Stimulated activated naive CD8-positive, alpha-beta T cell treated with anti-CD3 and anti-CD28 coated beads, Interleukin-15, Interleukin-2, amounts not matched to agents 100 ng/mL and 50 ng/mL, for 24 hours (primary cell): ENCODE measurements around the gene GFAP.

Source experiments
- H3K27ac Mint-ChIP-seq: one replicate; pipeline ENCODE4 v1.8.0; 2021; ENCODE audit warnings: mild to moderate bottlenecking, mixed read lengths
- H3K27me3 Mint-ChIP-seq: one replicate; pipeline ENCODE4 v1.8.0; 2021; ENCODE audit warnings: mixed read lengths
- H3K36me3 Mint-ChIP-seq: one replicate; pipeline ENCODE4 v1.8.0; 2021; ENCODE audit warnings: low read depth, mixed read lengths
- H3K4me1 Mint-ChIP-seq: one replicate; pipeline ENCODE4 v1.8.0; 2021; ENCODE audit warnings: low read depth, mixed read lengths
- H3K4me3 Mint-ChIP-seq: one replicate; pipeline ENCODE4 v1.8.0; 2021; ENCODE audit warnings: mild to moderate bottlenecking, mixed read lengths
- H3K9me3 Mint-ChIP-seq: one replicate; pipeline ENCODE4 v1.8.0; 2021; ENCODE audit warnings: mixed read lengths

Gene GFAP

DNA sequence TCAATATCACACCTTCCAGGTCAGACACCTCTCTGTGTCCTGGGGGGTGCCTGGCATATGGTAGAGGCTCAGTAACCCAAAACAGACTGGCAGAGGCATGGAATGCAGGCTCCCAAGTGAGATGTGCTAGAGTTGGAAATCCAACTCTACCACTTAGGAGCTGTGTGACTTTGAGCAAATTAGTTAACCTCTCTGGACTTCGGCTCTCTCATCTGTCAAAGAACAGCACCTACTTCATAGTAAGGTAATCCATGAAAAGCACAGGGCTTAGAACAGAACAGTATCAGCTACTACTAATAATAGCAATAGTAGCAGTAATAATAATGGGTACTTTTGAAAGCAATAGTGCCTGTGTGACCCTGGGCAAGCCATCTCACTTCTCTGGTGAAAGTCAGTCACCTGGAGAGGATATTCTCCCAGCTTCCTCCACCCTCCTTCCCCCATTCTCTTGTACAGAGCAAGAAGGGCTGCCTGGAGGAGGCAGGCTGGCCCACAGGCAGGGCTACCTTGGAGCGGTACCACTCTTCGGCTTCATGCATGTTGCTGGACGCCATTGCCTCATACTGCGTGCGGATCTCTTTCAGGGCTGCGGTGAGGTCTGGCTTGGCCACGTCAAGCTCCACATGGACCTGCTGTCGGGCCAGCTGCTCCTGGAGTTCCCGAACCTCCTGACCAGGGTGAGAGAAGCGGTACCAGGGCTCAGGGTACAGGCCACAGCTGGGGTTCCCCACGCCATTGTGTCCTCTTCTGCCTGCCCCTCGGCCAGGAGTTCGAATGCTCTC lies 2.3 kb downstream of the GFAP start:
- no peak overlapping the region for H3K27ac Mint-ChIP-seq
- H3K4me1 Mint-ChIP-seq: no peaks in the 10 kb centered on the region
- H3K4me3 Mint-ChIP-seq: no peak overlapping the region
- peaks cover 37% of the 10 kb centered on the region for H3K27me3 Mint-ChIP-seq
- no peaks in the 10 kb centered on the region for H3K36me3 Mint-ChIP-seq
- H3K9me3 Mint-ChIP-seq: no peaks in the 10 kb centered on the region

DNA sequence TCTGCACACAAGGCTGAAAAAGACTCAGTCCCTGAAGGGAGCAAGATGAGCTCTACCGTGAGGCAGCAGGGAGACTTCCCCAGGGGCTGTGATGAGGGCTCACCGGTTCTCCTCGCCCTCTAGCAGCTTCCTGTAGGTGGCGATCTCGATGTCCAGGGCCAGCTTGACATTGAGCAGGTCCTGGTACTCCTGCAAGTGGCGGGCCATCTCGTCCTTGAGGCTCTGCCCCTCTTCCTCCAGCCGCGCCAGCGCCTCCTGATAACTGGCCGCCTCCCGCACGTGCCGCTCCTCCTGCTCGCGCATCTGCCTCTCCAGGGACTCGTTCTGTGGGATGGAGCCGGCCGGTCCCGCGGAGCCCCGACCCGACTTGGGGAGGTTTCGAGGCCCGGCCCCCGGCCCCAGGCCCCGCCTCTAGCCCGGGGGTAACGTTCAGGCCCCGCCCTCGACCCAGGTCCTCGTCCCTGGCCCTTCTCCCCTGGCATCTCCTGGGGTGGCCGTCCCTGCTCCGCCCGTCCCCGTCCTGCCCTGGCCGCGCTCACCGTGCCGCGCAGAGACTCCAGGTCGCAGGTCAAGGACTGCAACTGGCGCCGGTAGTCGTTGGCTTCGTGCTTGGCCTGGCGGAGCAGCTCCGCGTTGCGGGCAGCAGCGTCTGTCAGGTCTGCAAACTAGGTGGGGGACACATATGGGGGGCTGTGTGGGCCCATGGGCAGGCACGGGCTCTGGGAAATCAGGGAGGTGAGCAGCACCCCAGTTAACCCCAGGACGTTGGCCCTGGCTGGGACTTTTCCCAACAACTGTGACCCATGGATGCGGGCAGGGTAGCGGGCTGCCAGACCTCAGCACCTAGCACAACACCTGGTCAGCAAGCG lies 3.9 kb downstream of the GFAP start:
- no peaks in the 10 kb centered on the region for H3K9me3 Mint-ChIP-seq
- no peak overlapping the region for H3K27ac Mint-ChIP-seq
- H3K27me3 Mint-ChIP-seq: peaks cover 37% of the 10 kb centered on the region
- H3K36me3 Mint-ChIP-seq: no peaks in the 10 kb centered on the region
- H3K4me3 Mint-ChIP-seq: no peak overlapping the region
- H3K4me1 Mint-ChIP-seq: no peaks in the 10 kb centered on the region

DNA sequence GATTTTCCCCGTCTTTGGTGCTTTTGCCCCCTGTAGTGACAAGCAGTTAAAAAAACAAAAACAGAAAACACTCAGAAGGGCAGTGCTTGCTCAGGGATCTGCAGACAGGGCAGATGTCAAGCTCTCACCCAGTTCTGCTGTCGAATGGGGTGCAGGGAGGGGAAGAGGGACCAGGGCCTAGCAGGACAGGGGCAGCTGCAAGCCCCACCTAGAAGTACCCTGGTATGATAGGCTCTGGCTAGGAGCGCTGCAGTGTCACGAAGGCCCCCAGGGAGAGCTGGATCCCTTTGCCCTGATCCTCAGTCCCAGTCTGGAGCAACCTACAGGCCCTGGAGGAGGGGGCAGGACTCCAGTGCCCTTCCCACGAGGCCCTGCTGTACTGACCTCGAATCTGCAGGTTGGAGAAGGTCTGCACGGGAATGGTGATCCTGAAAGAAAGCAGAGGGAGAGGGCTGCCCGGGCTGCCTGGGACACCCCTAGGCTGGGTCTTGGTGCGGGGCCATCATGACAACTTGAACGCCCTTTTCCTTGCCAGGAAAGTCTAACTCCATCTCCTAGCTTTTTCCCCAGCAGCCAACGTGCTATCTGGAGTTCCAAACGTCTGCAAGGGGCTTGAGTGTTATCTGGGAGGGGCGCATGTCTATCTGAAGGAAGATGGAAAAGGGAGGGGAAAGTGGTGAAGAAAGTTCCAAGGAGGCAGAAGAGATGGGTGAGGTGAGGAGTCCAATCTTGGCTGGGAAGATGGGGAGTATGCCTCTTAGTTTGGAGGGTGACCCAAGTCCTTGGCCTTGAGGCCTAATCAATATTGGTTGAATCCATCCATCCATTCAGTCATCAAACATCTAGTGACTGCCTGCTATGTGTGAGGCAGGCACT lies 4.8 kb downstream of the GFAP start:
- H3K4me1 Mint-ChIP-seq: no peaks in the 10 kb centered on the region
- H3K4me3 Mint-ChIP-seq: no peak overlapping the region
- peaks cover 37% of the 10 kb centered on the region for H3K27me3 Mint-ChIP-seq
- H3K9me3 Mint-ChIP-seq: no peaks in the 10 kb centered on the region
- H3K27ac Mint-ChIP-seq: no peak overlapping the region
- H3K36me3 Mint-ChIP-seq: no peaks in the 10 kb centered on the region

DNA sequence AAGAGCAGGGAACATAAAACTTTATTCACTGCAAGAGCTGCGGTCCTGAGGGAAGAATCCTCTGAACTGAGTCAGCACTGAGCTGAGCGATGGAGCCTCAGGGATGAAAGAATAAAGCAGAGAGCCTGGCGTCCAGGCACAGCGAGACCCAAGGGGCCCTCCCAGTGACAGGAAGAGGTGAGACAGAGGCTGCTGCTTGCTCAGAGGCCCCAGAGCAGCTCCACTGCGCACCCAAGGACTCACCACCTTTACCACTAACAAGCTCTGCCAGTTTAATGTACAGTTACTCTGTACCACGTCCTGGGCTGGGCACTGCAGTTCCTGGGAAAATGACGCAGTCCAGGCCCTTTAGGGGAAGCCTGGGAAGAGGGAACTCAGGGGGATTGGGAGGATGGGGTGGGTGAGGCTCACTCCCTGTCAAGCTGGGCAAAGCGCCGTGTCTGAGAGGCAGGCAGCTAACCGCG lies 5.6 kb downstream of the GFAP start:
- no peak overlapping the region for H3K27ac Mint-ChIP-seq
- H3K4me1 Mint-ChIP-seq: no peaks in the 10 kb centered on the region
- no peak overlapping the region for H3K4me3 Mint-ChIP-seq
- no peaks in the 10 kb centered on the region for H3K36me3 Mint-ChIP-seq
- peaks cover 34% of the 10 kb centered on the region for H3K27me3 Mint-ChIP-seq
- no peaks in the 10 kb centered on the region for H3K9me3 Mint-ChIP-seq

DNA sequence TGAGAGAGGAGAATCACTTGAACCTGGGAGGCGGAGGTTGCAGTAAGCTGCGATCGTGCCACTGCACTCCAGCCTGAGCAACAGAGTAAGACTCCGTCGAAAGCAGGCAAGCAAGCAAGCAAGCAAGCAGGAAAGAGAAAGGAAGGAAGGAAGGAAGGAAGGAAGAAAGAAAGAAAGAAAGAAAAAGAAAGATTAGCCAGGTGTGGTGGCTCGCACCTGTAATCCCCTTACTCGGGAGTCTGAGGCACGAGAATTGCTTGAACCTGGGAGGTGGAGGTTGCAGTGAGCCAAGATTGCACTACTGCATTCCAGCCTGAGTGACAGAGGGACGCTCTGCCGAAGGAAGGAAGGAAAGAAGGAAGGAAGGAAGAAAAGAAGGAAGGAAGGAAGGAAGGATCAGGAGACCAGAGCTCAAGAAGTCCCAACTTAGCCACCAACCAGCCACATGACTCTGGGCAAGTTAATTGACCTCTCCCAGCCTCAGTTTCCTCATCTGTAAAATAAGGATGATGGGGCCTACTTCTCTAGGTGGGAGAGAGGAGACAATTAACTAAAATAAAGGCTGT lies 6.5 kb downstream of the GFAP start:
- peaks cover 25% of the 10 kb centered on the region for H3K27me3 Mint-ChIP-seq
- H3K4me1 Mint-ChIP-seq: no peaks in the 10 kb centered on the region
- no peak overlapping the region for H3K27ac Mint-ChIP-seq
- H3K4me3 Mint-ChIP-seq: no peak overlapping the region
- no peaks in the 10 kb centered on the region for H3K36me3 Mint-ChIP-seq
- no peaks in the 10 kb centered on the region for H3K9me3 Mint-ChIP-seq

DNA sequence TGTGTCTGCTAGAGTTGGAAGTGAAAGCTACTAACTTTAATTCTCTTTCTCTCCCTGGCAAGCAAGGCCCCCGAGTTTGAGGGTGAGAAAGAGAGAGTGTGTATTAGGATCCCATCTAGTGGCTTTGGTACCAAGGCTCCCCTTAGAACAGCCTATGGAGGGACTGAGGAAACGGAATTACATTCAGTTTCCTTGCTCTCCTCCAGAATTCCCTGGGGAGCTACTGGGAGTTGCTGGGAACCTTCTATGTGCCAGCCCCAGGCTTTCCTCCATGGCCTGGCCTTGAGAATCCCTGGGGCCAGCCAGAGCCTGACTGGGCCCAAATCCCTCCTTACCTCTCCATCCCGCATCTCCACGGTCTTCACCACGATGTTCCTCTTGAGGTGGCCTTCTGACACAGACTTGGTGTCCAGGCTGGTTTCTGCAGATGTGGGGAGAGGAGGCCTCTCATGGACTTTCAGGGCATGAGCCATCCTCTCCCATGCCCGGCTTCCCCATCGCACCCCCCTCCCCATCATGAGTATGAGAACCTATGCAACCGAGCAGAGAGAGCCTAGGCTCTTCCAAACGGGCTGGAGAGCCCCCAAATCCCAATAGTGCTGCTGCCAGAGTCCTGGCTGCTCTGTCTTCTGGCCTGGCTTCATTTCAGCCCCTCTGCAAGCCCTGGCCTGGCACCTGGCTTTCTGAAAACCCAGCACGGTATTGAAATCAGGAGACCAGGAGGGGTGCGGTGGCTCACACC lies 7.4 kb downstream of the GFAP start:
- Mint-ChIP-seq H3K4me1 (no peaks in the 10 kb centered on the region), H3K36me3 (no peaks in the 10 kb centered on the region), H3K9me3 (no peaks in the 10 kb centered on the region), H3K4me3 (no peak overlapping the region), H3K27me3 (peaks cover 20% of the 10 kb centered on the region), H3K27ac (no peak overlapping the region)

DNA sequence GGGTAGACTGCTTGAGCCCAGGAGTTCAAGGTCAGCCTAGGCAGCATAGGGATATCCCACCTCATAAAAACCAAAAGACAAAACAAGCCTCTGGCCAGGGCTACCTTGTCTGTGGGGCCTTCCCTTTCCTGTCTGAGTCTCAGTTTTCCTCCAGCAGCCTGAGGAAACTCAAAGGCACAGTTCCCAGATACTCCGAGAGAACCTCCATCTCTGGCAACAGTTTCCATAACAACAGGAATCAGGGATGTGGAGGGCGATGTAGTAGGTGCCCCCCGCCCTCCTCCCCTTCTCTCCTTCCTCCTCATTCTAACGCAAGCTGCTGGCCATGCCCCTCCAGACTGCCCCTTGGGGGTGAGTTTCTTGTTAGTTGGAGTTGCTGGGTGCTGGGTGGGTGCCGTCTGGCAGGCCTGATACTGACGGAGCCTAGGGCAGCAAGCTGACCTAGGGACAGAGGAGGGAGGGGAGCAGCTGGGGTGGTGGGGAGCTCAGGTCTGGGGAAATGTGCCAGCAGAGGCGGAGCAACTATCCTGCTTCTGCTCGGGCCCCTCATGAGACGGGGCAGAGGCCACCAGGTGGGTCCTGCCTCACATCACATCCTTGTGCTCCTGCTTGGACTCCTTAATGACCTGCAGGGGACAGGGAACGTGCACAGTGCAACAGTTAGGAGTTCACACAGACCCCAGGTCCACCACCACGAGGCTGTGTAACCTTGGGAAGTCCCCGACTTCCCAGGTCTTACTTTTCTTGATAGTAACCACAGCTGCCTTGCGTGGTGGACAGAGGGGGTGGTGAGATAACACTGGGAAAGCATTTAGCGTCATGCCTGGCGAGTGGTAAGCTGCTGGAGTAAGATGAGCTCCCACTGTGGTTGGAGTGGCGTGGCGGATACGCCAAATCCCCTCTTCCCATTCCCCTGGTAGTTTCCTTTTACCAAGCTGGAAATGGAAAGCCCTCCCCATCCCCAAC lies 8.3 kb downstream of the GFAP start:
- no peaks in the 10 kb centered on the region for H3K9me3 Mint-ChIP-seq

DNA sequence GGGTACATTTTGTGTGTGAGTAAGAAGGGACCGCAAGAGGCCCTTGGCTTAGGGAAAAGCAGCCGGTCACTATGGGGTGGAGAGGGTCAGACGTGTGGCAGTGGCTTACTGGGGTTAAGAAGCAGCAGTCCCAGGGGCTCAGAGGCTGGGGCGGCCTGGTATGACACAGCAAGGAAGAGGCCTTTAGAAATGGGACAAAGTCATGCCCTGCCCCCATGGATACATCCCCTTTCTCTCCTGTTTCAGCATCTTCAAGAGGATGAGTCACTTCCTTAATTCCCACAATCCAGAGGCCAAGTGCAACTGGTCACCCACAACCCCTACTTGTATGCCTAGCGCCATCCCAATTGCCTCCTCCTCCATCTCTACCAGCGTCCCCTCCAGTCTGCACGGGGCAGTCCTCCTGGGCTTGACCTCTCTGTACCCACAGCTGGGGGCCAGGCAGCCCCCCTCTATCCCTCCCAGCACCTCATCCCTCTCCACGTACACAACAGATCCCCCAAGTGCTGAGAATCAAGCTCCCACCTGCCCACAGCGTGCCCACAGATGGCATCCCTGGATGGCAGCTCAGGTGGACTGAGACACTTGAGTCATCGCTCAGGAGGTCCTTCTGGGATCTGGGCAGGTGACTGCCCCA lies 9.2 kb downstream of the GFAP start:
- no peaks in the 10 kb centered on the region for H3K9me3 Mint-ChIP-seq
- H3K27ac Mint-ChIP-seq: no peak overlapping the region
- no peak overlapping the region for H3K4me3 Mint-ChIP-seq
- no peaks in the 10 kb centered on the region for H3K4me1 Mint-ChIP-seq
- peaks cover 9% of the 10 kb centered on the region for H3K27me3 Mint-ChIP-seq
- no peaks in the 10 kb centered on the region for H3K36me3 Mint-ChIP-seq

More for the DNA sequence above, 8.3 kb downstream of the GFAP start:
- Mint-ChIP-seq H3K4me1 (no peaks in the 10 kb centered on the region), H3K36me3 (no peaks in the 10 kb centered on the region), H3K4me3 (no peak overlapping the region), H3K27me3 (peaks cover 13% of the 10 kb centered on the region), H3K27ac (no peak overlapping the region)

DNA sequence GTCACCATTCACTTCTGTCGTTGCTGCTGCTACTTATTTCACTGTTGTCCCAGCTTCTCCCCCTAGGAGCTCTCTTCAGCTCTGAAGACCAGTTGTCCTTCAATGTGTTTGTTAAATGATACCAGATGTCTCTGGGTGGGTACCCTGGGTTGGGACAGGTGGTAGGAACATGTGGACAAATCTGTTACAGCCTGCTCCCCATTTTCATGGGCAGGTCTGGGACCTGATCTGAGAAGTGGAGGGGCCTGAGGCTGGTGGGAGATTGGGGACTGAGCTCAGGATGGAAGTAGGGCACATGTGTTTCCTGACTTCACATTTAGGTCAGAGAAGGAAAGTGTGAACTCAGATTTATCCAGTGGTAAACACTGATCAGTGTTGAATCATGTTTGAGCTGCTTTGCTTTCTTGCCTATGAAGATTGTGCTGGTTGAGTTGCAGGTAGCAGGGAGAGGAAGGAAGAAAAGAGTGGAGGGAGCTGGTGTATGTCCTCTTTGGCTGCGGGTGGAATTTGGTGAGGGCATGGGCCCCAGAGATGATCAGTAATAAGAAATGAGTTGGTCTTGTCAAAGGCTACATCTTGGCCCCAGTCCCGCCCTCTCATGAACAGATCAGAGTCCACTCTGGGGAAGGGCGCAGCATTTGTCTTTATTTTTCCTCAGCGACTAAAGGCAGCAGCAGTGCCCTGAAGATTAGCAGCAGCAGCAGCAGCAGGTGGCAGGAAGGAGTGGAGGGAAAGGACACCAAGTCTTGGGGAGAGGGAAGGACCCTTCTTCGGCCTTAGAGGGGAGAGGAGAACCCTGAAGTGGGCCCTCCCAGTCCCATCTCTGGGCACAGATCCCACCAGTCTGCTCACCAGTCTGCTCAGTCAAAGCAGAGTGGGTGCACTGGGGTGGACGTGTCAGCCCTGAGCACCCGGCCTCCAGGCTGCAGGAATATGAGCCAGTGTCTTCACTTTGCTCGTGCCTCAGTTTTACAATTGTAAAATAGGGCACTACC lies 10.0 kb downstream of the GFAP start:
- Mint-ChIP-seq H3K27ac (no peak overlapping the region), H3K4me3 (no peak overlapping the region), H3K27me3 (peaks cover 5% of the 10 kb centered on the region), H3K9me3 (no peaks in the 10 kb centered on the region), H3K36me3 (no peaks in the 10 kb centered on the region), H3K4me1 (peaks cover 2% of the 10 kb centered on the region)

DNA sequence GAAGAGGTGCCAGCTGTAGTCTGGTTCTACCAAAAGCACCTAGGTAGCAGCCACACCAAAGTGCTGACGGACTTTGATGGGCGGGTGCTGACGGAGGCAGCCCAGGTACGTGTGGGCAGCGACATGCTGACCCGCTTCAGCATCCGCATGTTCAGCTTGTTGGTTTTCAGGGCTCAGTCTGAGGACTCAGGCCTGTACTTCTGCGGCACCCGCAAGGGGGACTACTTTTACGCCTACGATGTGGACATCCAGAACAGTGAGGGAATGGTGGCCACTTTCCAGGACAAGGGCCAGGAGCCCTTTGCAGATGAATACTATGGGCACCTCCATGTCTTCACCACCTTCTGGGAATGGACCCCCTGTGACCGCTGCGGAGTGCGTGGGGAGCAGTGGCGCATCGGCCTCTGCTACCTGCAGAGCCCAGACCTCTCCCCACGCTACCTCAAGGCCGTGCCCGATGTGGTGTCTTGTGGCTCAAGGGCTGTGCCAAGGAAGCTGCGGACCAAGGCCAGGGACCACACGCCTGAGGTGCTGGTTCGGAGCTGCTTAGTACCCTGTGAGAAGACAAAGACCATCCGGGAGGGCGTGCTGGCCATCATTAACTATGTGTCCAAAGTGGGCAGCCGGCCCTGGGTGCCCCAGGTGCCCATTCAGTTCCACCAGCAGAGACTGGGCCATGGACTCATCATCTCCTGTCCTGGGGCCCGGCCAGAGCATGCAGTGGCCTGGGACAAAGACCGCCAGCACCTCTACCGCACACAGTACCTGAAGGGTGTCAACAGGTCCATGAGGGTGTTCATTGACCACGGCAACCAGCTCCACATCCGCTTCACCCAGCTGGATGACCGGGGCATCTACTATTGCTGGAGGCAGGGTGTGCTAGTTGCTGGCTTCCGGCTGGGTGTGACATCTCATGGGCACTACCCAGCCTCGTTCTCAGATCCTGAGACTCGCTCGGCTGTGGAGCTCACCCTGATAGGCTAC lies 11.0 kb downstream of the GFAP start:
- peaks cover 5% of the 10 kb centered on the region for H3K27me3 Mint-ChIP-seq
- H3K4me1 Mint-ChIP-seq: peaks cover 12% of the 10 kb centered on the region
- H3K9me3 Mint-ChIP-seq: no peaks in the 10 kb centered on the region
- no peak overlapping the region for H3K4me3 Mint-ChIP-seq
- no peaks in the 10 kb centered on the region for H3K36me3 Mint-ChIP-seq
- no peak overlapping the region for H3K27ac Mint-ChIP-seq
